Spleen (tissue), 7 donors: ENCODE results near the gene LSM14A.

ENCODE experiments used
- CTCF ChIP-seq, 11 experiments: fragments of 200-600 bp in 7 of 11; fragments of 450-650 bp in 4 of 11; sonication (generic) in 4 of 11; IDR thresholded peaks in 8 of 11; conservative IDR thresholded peaks in 3 of 11; 1 replicate in 7 of 11; 2 replicates in 4 of 11; pipeline versions ENCODE4 v1.4.0 to v1.8.0; 2016 to 2021; ENCODE audit warnings: antibody characterized with exemption in 11 of 11, inconsistent platforms in 4 of 11, mild to moderate bottlenecking in 1 of 11
- POLR2AphosphoS5 ChIP-seq, 3 donors: sonication (generic); formaldehyde crosslinking; IDR thresholded peaks; one replicate each; pipeline ENCODE4 v1.5.1; 2017; ENCODE audit warnings: antibody characterized with exemption in 3 of 3
- donor health status: DM: no; HTN: no; CAD: no; lungs with moderate emphysema.
- donor health status: DM: no; HTN: no; CAD: no.
- donor health status: DM: no; HTN: no; CAD: no.

DNA sequence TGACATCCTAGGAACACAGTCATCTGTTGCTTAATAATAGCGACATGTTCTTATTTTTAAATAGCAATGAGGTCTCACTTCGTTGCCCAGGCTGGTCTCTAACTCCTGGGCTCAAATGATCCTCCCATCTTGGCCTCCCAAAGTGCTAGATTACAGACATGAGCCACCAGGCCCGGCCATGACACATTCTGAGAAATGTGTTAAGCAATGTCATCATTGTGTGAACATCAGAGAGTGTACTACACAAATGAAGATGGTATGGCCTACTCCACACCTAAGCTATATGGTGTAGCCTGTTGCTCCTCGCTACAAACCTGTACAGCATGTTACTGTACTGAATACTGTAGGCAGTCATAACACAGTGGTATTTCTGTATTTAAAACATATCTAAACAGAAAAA is 57.4 kb downstream of the LSM14A start:
- TF ChIP-seq CTCF (IDR thresholded peaks at IDR 0.05 in 8 of 11, conservative IDR thresholded peaks at IDR 0.05 in 3 of 11) (no peak), POLR2AphosphoS5 (IDR thresholded peaks at IDR 0.05) (peak in 1 of 3 donors; percentile 35)
